ENCODE data around the gene NUDT14. TPM values are rescaled to one million over a fixed set of nuclear protein-coding genes. Genes with fewer than 3 reads are reported as not detected.

NUDT14 gene
- total RNA-seq, 1 experiment from 2014 or later = 75.3 TPM

DNA sequence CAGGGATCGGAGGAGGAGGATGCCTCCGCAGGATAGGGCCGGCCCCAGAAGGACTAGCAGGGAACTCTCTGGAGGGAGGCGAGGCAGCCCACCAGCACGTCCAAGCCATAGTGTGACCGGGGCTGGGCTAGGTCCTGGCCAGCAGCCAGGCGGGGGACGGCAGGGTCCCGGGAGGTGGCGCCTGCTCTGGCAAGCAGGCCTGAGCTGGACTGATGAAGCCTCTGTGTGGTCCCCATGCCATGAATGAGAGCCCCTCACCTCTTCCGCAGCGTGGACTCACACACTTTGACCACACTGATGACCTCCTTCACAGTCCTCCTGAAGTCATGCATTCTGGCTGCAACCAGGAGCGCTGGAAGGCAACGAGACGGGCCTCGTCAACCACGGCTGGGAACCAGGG lies 47.5 kb upstream of the NUDT14 start:
- H3K27me3 ChIP-seq (ENCODE audit: control insufficient read depth, insufficient read depth, low read length) = no peaks in the 10 kb centered on the region
- no peak overlapping the region for H3K27ac ChIP-seq (ENCODE audit: low read length)
- no peak for ATAC-seq
- no peaks in the 10 kb centered on the region for H3K9me3 ChIP-seq (ENCODE audit: control insufficient read depth, insufficient read depth, low read depth, low read length)
- H3K4me1 ChIP-seq (ENCODE audit: control insufficient read depth, insufficient read depth, low read length) = no peaks in the 10 kb centered on the region
- BruUV-seq (replicated peaks) = no TSS peak
- CTCF ChIA-PET = no interaction called here
- no peaks in the 10 kb centered on the region for H3K36me3 ChIP-seq (ENCODE audit: control insufficient read depth, insufficient read depth, low read length)
- no peak overlapping the region for H3K4me3 ChIP-seq (ENCODE audit: low read depth in 2 of 2, low read length in 2 of 2)
- intact Hi-C loops (cut with micrococcal nuclease; ENCODE audit: unreplicated experiment) (no loop called here), in situ Hi-C loops (cut with HindIII; ENCODE audit: low pct_unique_long_range_greater_than_20kb, low sequenced_read_pairs) (no loop called here)
- DNase-seq (ENCODE audit: low read depth, low spot score) = no peak
- POLR2A ChIA-PET = interaction anchor here (0.6 kb wide), 1 partner anchor 78 kb away, joined by 3 read pairs; no protein-coding TSS in a partner anchor
- no peak for TF ChIP-seq POLR2AphosphoS5 (IDR thresholded peaks at IDR 0.05; ENCODE audit: low read depth, low read length)
- TF ChIP-seq SIN3A (IDR thresholded peaks at IDR 0.05; ENCODE audit: borderline replicate concordance, insufficient read depth, low read depth, low read length) = no peak
- TF ChIP-seq, protein P1, sequence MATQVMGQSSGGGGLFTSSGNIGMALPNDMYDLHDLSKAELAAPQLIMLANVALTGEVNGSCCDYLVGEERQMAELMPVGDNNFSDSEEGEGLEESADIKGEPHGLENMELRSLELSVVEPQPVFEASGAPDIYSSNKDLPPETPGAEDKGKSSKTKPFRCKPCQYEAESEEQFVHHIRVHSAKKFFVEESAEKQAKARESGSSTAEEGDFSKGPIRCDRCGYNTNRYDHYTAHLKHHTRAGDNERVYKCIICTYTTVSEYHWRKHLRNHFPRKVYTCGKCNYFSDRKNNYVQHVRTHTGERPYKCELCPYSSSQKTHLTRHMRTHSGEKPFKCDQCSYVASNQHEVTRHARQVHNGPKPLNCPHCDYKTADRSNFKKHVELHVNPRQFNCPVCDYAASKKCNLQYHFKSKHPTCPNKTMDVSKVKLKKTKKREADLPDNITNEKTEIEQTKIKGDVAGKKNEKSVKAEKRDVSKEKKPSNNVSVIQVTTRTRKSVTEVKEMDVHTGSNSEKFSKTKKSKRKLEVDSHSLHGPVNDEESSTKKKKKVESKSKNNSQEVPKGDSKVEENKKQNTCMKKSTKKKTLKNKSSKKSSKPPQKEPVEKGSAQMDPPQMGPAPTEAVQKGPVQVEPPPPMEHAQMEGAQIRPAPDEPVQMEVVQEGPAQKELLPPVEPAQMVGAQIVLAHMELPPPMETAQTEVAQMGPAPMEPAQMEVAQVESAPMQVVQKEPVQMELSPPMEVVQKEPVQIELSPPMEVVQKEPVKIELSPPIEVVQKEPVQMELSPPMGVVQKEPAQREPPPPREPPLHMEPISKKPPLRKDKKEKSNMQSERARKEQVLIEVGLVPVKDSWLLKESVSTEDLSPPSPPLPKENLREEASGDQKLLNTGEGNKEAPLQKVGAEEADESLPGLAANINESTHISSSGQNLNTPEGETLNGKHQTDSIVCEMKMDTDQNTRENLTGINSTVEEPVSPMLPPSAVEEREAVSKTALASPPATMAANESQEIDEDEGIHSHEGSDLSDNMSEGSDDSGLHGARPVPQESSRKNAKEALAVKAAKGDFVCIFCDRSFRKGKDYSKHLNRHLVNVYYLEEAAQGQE (IDR thresholded peaks at IDR 0.05; ENCODE audit: insufficient read depth in 1 of 2, low read depth in 2 of 2, low read length in 1 of 2) = no peak
- no peak for TF ChIP-seq TCF7L2 (IDR thresholded peaks at IDR 0.05; ENCODE audit: low read depth, low read length)
- TF ChIP-seq, protein P2, sequence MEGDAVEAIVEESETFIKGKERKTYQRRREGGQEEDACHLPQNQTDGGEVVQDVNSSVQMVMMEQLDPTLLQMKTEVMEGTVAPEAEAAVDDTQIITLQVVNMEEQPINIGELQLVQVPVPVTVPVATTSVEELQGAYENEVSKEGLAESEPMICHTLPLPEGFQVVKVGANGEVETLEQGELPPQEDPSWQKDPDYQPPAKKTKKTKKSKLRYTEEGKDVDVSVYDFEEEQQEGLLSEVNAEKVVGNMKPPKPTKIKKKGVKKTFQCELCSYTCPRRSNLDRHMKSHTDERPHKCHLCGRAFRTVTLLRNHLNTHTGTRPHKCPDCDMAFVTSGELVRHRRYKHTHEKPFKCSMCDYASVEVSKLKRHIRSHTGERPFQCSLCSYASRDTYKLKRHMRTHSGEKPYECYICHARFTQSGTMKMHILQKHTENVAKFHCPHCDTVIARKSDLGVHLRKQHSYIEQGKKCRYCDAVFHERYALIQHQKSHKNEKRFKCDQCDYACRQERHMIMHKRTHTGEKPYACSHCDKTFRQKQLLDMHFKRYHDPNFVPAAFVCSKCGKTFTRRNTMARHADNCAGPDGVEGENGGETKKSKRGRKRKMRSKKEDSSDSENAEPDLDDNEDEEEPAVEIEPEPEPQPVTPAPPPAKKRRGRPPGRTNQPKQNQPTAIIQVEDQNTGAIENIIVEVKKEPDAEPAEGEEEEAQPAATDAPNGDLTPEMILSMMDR (IDR thresholded peaks at IDR 0.05) = no peak

DNA sequence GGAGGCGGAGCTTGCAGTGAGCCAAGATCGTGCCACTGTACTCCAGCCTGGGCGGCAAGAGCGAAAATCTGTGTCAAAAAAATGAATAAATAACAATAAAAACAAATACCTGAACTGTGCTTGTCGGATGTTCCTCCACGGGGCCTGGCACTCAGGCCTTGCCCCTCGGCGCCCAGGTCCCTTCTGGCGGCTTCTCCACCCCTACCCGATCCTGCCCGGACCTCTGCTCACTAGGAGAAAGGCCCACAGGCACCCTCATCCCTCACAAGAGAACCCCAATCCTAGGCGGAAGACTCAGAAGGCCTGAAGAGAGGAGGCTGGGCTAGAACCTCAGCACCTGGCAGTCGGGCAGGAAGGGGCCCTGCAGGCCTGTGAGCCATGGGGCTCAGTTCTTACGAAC lies 46.2 kb upstream of the NUDT14 start:
- ChIA-PET POLR2A (no interaction called here), CTCF (no interaction called here)
- no peaks in the 10 kb centered on the region for H3K4me1 ChIP-seq (ENCODE audit: control insufficient read depth, insufficient read depth, low read length)
- no peaks in the 10 kb centered on the region for H3K36me3 ChIP-seq (ENCODE audit: control insufficient read depth, insufficient read depth, low read length)
- no peak for ATAC-seq
- no peaks in the 10 kb centered on the region for H3K9me3 ChIP-seq (ENCODE audit: control insufficient read depth, insufficient read depth, low read depth, low read length)
- H3K27me3 ChIP-seq (ENCODE audit: control insufficient read depth, insufficient read depth, low read length) = no peaks in the 10 kb centered on the region
- H3K27ac ChIP-seq (ENCODE audit: low read length) = no peak overlapping the region
- TF ChIP-seq TCF7L2 (IDR thresholded peaks at IDR 0.05; ENCODE audit: low read depth, low read length) (no peak), SIN3A (IDR thresholded peaks at IDR 0.05; ENCODE audit: borderline replicate concordance, insufficient read depth, low read depth, low read length) (no peak), POLR2AphosphoS5 (IDR thresholded peaks at IDR 0.05; ENCODE audit: low read depth, low read length) (no peak)
- TF ChIP-seq, protein P1 (IDR thresholded peaks at IDR 0.05; ENCODE audit: insufficient read depth in 1 of 2, low read depth in 2 of 2, low read length in 1 of 2) = no peak
- TF ChIP-seq, protein P2 (IDR thresholded peaks at IDR 0.05) = no peak
- intact Hi-C loops (cut with micrococcal nuclease; ENCODE audit: unreplicated experiment) (no loop called here), in situ Hi-C loops (cut with HindIII; ENCODE audit: low pct_unique_long_range_greater_than_20kb, low sequenced_read_pairs) (no loop called here)
- DNase-seq (ENCODE audit: low read depth, low spot score) = no peak
- BruUV-seq (replicated peaks) = no TSS peak
- H3K4me3 ChIP-seq (ENCODE audit: low read depth in 2 of 2, low read length in 2 of 2) = no peak overlapping the region
